Endodermal cell (in vitro differentiated cells): Measurements from ENCODE around the gene DIRAS2. TPM values are rescaled to one million over a fixed set of nuclear protein-coding genes. Genes with fewer than 3 reads are reported as not detected.
"Not testable (repeated sequence)": the region's sequence is repeated elsewhere in the genome, so short reads cannot be mapped to it uniquely, and the experiment has no call there.

Source experiments
- DNase-seq: peaks from one replicate; pipeline ENCODE4 v3.0.0-alpha.2; 2017
- H3K27ac ChIP-seq: 2 replicates; pipeline ENCODE4 v1.5.1; 2013; ENCODE audit warnings: mild to moderate bottlenecking, low read depth, low read length, moderate library complexity
- H3K27me3 ChIP-seq: 2 replicates; pipeline ENCODE4 v1.6.1; 2013; ENCODE audit warnings: mild to moderate bottlenecking, low read length, moderate library complexity; ENCODE audit not compliant: insufficient read depth, control insufficient read depth, poor library complexity, severe bottlenecking
- H3K36me3 ChIP-seq: 2 replicates; pipeline ENCODE4 v1.7.0; 2013; ENCODE audit warnings: mild to moderate bottlenecking, low read length, moderate library complexity; ENCODE audit not compliant: control insufficient read depth, insufficient read depth
- H3K4me1 ChIP-seq: one replicate; pipeline ENCODE4 v1.7.0; 2013; ENCODE audit warnings: low read length; ENCODE audit not compliant: control insufficient read depth, insufficient read depth
- H3K4me3 ChIP-seq: 2 replicates; pipeline ENCODE4 v1.5.1; 2013; ENCODE audit warnings: mild to moderate bottlenecking, low read length, moderate library complexity
- H3K9ac ChIP-seq: 2 replicates; pipeline ENCODE4 v1.6.1; 2013; ENCODE audit warnings: mild to moderate bottlenecking, low read length, moderate library complexity; ENCODE audit not compliant: poor library complexity, severe bottlenecking; ENCODE audit errors: extremely low read depth
- H3K9me3 ChIP-seq: 2 replicates; pipeline ENCODE4 v1.6.1; 2013; ENCODE audit warnings: mild to moderate bottlenecking, low read length, moderate library complexity; ENCODE audit not compliant: control insufficient read depth
- H3K27ac Mint-ChIP-seq: 2 replicates; pipeline ENCODE4 v1.8.0; 2020; ENCODE audit warnings: mixed read lengths
- H3K27me3 Mint-ChIP-seq: 2 replicates; pipeline ENCODE4 v1.8.0; 2021; ENCODE audit warnings: mild to moderate bottlenecking, mixed read lengths; ENCODE audit not compliant: insufficient read depth
- H3K36me3 Mint-ChIP-seq: 2 replicates; pipeline ENCODE4 v1.8.0; 2020; ENCODE audit warnings: low read depth, mixed read lengths
- H3K4me1 Mint-ChIP-seq: 2 replicates; pipeline ENCODE4 v1.8.0; 2020; ENCODE audit warnings: mixed read lengths
- H3K4me3 Mint-ChIP-seq: 2 replicates; pipeline ENCODE4 v1.8.0; 2020; ENCODE audit warnings: mild to moderate bottlenecking, moderate library complexity, mixed read lengths
- H3K9me3 Mint-ChIP-seq: 2 replicates; pipeline ENCODE4 v1.8.0; 2020; ENCODE audit warnings: mild to moderate bottlenecking, mixed read lengths
- WGBS, 2 experiments: methylation state at CpG; one replicate each; pipeline versions ENCODE4 v1.1.5 to v1.1.7; 2013; ENCODE audit warnings: missing lambda C conversion rate in 2 of 2, mixed read lengths in 1 of 2; ENCODE audit not compliant: insufficient coverage in 1 of 2, insufficient read length in 1 of 2; 5-methylcytosine and 5-hydroxymethylcytosine counted together
- total RNA-seq, 2 donors: library from RNA; stranded (reverse); fragmentation: NEBNext Ultra II Directional in 1 of 2; extraction: Animal tissue kit (Norgen Biotek cat#: 25700) in 1 of 2; gene quantifications; 2 replicates in 1 of 2; 3 replicates in 1 of 2; pipeline ENCODE4 v1.2.1, GENCODE V29; 2021
- TF ChIP-seq, protein P1 (sequence below): fragments of 200-600 bp; sonication (generic); conservative IDR thresholded peaks from 2 replicates; pipeline ENCODE4 v1.5.0; 2021; ENCODE audit warnings: antibody characterized with exemption, mild to moderate bottlenecking

DIRAS2 gene
- total RNA-seq, 2 donors from 2014 or later = 0.07 TPM; not detected in 1

DNA sequence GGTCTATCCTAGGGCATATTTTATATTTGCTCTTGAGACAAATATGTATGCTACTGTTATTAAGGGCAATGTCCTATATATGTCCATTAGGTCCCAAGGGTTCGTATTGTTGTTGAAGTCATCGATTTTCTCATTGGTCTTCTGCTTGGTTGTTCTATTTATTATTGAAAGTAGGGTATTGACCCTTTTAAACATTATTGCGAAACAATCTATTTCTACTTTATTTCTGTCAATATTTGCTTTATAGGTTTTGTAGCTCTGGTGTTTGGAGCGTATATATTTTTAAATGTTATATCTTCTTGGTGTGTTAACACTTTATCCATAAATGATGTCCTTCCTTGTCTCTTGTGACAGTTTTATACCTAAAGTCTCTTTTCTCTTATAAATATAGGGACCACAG lies 16.2 kb upstream of the DIRAS2 start:
- Histone ChIP-seq H3K9ac (no peak overlapping the region), H3K27ac (no peak overlapping the region), H3K9me3 (no peaks in the 10 kb centered on the region), H3K4me1 (no peaks in the 10 kb centered on the region), H3K4me3 (no peak overlapping the region), H3K36me3 (no peaks in the 10 kb centered on the region), H3K27me3 (no peaks in the 10 kb centered on the region)
- no peak overlapping the region for H3K27ac Mint-ChIP-seq
- H3K4me3 Mint-ChIP-seq = no peak overlapping the region
- no peak for DNase-seq
- no peaks in the 10 kb centered on the region for H3K36me3 Mint-ChIP-seq
- WGBS, 2 experiments = 94% methylated on average over 2 of the region's 4 CpGs; no CpG with 5 or more reads in 1 of the 2 experiments
- peaks cover 2% of the 10 kb centered on the region for H3K27me3 Mint-ChIP-seq
- TF ChIP-seq, protein P1, sequence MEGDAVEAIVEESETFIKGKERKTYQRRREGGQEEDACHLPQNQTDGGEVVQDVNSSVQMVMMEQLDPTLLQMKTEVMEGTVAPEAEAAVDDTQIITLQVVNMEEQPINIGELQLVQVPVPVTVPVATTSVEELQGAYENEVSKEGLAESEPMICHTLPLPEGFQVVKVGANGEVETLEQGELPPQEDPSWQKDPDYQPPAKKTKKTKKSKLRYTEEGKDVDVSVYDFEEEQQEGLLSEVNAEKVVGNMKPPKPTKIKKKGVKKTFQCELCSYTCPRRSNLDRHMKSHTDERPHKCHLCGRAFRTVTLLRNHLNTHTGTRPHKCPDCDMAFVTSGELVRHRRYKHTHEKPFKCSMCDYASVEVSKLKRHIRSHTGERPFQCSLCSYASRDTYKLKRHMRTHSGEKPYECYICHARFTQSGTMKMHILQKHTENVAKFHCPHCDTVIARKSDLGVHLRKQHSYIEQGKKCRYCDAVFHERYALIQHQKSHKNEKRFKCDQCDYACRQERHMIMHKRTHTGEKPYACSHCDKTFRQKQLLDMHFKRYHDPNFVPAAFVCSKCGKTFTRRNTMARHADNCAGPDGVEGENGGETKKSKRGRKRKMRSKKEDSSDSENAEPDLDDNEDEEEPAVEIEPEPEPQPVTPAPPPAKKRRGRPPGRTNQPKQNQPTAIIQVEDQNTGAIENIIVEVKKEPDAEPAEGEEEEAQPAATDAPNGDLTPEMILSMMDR = no peak
- H3K9me3 Mint-ChIP-seq = no peaks in the 10 kb centered on the region
- no peaks in the 10 kb centered on the region for H3K4me1 Mint-ChIP-seq

DNA sequence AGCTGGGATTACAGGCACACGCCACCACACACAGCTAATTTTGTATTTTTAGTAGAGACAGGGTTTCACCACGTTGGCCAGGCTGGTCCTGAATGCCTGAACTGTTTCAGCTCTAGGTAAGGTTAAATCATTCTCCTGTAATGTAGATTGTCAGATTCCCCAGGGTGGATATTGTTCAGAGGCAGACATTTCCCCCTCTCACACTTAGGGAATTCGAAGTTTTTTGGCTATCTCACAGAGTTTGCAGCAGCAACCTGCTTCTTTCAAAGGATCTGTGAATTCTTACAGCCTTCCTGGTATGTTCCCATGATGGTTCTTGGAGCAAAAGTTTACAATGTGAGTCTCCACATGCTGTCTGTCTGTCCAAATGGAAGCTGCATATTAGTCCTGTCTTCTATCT lies 15.6 kb upstream of the DIRAS2 start:
- H3K9me3 ChIP-seq = no peaks in the 10 kb centered on the region
- no peak overlapping the region for H3K27ac Mint-ChIP-seq
- no peak overlapping the region for H3K4me3 ChIP-seq
- no peaks in the 10 kb centered on the region for H3K36me3 Mint-ChIP-seq
- H3K36me3 ChIP-seq = no peaks in the 10 kb centered on the region
- DNase-seq = no peak
- no peak overlapping the region for H3K27ac ChIP-seq
- H3K27me3 ChIP-seq = no peaks in the 10 kb centered on the region
- H3K4me1 Mint-ChIP-seq = no peaks in the 10 kb centered on the region
- H3K9ac ChIP-seq = no peak overlapping the region
- WGBS, 2 experiments = 76 to 77% methylated on average over 3 of the region's 3 CpGs
- no peaks in the 10 kb centered on the region for H3K4me1 ChIP-seq
- TF ChIP-seq, protein P1 = no peak
- H3K9me3 Mint-ChIP-seq = no peaks in the 10 kb centered on the region
- peaks cover 2% of the 10 kb centered on the region for H3K27me3 Mint-ChIP-seq
- H3K4me3 Mint-ChIP-seq = no peak overlapping the region

DNA sequence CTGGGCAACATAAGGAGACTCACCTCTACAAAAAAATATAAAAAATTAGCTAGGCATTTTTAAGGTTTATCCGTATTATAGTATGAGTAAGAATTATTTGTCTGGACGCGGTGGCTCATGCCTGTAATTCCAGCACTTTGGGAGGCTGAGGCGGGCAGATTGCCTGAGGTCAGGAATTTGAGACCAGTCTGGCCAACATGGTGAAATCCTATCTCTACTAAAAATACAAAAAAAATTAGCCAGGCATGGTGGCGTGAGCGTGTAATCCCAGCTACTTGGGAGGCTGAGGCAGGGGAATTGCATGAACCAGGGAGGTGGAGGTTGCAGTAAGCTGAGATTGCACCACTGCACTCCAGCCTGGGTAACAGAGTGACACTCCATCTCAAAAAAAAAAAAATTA lies 14.3 kb upstream of the DIRAS2 start:
- 71 to 96% methylated on average over 2 to 6 of the region's 6 CpGs for WGBS, 2 experiments
- H3K27ac Mint-ChIP-seq, H3K9me3 Mint-ChIP-seq, H3K4me3 ChIP-seq, H3K36me3 Mint-ChIP-seq, H3K4me1 Mint-ChIP-seq, H3K9ac ChIP-seq, H3K27me3 Mint-ChIP-seq, H3K4me3 Mint-ChIP-seq, DNase-seq, H3K27ac ChIP-seq, H3K27me3 ChIP-seq, H3K36me3 ChIP-seq, H3K9me3 ChIP-seq, H3K4me1 ChIP-seq: not testable (repeated sequence)

DNA sequence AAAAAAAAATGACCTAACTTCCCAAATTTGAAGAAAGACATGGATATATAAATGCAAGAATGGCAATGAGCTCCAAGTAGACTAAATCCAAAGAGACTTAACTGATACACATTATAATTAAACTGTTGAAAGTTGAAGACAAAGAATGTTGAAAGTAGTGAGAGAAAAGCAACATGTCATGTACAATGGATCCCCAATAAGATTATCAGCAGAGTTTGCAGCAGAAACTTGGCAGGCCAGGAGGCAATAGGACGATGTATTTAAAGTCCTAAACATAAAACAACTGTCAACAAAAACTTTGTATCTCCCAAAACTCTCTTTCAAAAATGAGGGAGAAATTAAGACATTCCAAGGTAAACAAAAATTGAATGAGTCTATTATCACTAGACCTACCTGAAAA lies 8.6 kb upstream of the DIRAS2 start:
- no peak for DNase-seq
- no peaks in the 10 kb centered on the region for H3K36me3 ChIP-seq
- no peak overlapping the region for H3K4me3 ChIP-seq
- Mint-ChIP-seq H3K27me3 (peaks cover 20% of the 10 kb centered on the region), H3K27ac (no peak overlapping the region), H3K9me3 (peaks cover 15% of the 10 kb centered on the region), H3K4me1 (no peaks in the 10 kb centered on the region), H3K4me3 (no peak overlapping the region), H3K36me3 (no peaks in the 10 kb centered on the region)
- TF ChIP-seq, protein P1 = no peak
- H3K9me3 ChIP-seq = peaks cover 14% of the 10 kb centered on the region
- no peaks in the 10 kb centered on the region for H3K4me1 ChIP-seq
- 35% methylated on average over 1 of the region's 1 CpG; no CpG with 5 or more reads in 1 of the 2 experiments for WGBS, 2 experiments
- no peak overlapping the region for H3K27ac ChIP-seq
- no peak overlapping the region for H3K9ac ChIP-seq
- no peaks in the 10 kb centered on the region for H3K27me3 ChIP-seq
